Esophagus muscularis mucosa (tissue), 3 donors: Measurements from ENCODE around the gene OXCT1.

Experiments
- CTCF ChIP-seq, 3 experiments: fragments of 200-600 bp in 2 of 3; fragments of 450-650 bp in 1 of 3; sonication (generic) in 2 of 3; IDR thresholded peaks; one replicate each; pipeline ENCODE4 v1.5.1; 2017 to 2019; ENCODE audit warnings: antibody characterized with exemption in 3 of 3, mild to moderate bottlenecking in 2 of 3, moderate library complexity in 1 of 3
- POLR2A ChIP-seq: fragments of 450-650 bp; IDR thresholded peaks from one replicate; pipeline ENCODE4 v1.6.1; 2017; ENCODE audit warnings: antibody characterized with exemption, moderate library complexity, mild to moderate bottlenecking, low read depth

DNA sequence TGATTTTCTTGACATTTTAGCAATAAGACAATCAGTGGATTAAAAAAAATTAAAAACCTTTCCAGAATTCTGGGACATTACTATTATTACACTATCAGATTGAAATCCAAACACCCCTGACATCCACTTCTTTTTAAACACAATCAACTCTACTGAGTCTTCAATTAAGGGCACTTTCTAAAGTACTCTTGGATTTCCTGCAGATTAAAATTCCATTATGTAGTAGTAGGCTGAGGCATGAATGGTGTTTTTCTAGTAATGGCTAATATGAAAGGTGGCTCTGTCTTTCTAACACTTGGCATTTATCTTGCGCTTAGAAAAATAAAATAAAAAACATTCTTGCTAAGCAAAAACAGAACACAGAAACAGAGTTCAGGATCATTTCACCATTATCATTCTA, 107.8 kb downstream of the OXCT1 start:
- TF ChIP-seq CTCF (IDR thresholded peaks at IDR 0.05) (no peak), POLR2A (no peak)
